Effector memory CD4-positive, alpha-beta T cell (primary cell): ENCODE results near the gene CCNY.

Experiments
- DNase-seq, 3 donors: peaks; one replicate each; pipeline ENCODE4 v3.0.0-alpha.2; 2020
- H3K27ac ChIP-seq: 2 replicates; pipeline ENCODE4 v1.7.0; 2013; ENCODE audit warnings: mild to moderate bottlenecking, low read length, moderate library complexity; ENCODE audit not compliant: insufficient read depth, poor library complexity, severe bottlenecking
- H3K27me3 ChIP-seq: replicated peaks from 2 replicates; pipeline ENCODE4 v1.7.0; 2013; ENCODE audit warnings: mild to moderate bottlenecking, low read length; ENCODE audit not compliant: insufficient read depth, control insufficient read depth, poor library complexity, severe bottlenecking
- H3K36me3 ChIP-seq: 2 replicates; pipeline ENCODE4 v1.7.0; 2013; ENCODE audit warnings: mild to moderate bottlenecking, low read length, moderate library complexity; ENCODE audit not compliant: control insufficient read depth, insufficient read depth
- H3K4me1 ChIP-seq: 2 replicates; pipeline ENCODE4 v1.7.0; 2013; ENCODE audit warnings: low read length, mild to moderate bottlenecking; ENCODE audit not compliant: control insufficient read depth, insufficient read depth, poor library complexity, severe bottlenecking
- H3K4me3 ChIP-seq: 2 replicates; pipeline ENCODE4 v1.7.0; 2013; ENCODE audit warnings: low read length, low read depth, mild to moderate bottlenecking; ENCODE audit not compliant: insufficient read depth, poor library complexity, severe bottlenecking
- H3K9me3 ChIP-seq: 2 replicates; pipeline ENCODE4 v1.7.0; 2013; ENCODE audit warnings: mild to moderate bottlenecking, low read length, moderate library complexity; ENCODE audit not compliant: control insufficient read depth

CCNY gene

DNA sequence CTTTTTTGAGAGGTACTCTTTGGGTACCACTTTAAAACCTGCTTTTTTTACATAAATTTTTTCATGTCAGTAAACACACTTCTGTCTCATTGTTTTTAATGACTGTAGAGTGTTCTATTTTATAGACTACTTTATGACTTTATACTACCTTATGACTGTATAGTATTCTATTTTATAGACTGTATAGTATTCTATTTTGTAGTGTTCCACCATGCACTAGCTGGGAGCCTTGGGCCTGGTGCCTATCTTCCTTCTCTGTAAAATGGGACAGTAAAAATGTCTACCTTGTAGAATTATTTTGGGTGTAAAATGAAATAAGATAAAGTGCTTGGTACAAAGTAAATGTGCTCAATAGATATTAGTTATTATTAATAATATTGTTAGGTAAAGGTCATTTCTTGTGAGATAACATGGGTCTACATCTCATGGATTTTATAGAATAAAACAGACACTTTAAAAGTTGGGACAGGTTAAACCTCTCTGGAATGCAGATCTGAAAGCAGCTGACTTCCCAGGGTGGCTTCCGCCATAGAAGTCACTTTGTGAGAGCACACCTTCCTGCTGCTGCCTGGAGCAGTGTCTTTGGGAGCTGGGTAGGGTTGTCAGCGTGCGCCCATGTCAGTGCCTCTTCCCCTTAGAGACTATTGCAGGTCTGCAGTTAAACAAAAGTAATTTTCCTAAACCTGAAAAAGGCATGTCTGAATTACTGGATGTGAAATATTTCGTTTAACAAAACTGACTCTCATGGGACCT, 31.0 kb downstream of the CCNY start:
- no peak for DNase-seq
- peaks cover 14% of the 10 kb centered on the region for H3K4me1 ChIP-seq
- no peaks in the 10 kb centered on the region for H3K27me3 ChIP-seq
- no peaks in the 10 kb centered on the region for H3K9me3 ChIP-seq
- H3K36me3 ChIP-seq, result no peaks in the 10 kb centered on the region
- H3K4me3 ChIP-seq, result no peak overlapping the region
- H3K27ac ChIP-seq, result no peak overlapping the region

GRCh38 chr10:35367982-35368381, 31.7 kb downstream of the CCNY start:
- Histone ChIP-seq H3K27ac (no peak overlapping the region), H3K27me3 (no peaks in the 10 kb centered on the region), H3K36me3 (no peaks in the 10 kb centered on the region), H3K4me1 (peaks cover 14% of the 10 kb centered on the region), H3K9me3 (no peaks in the 10 kb centered on the region), H3K4me3 (no peak overlapping the region)
- no peak for DNase-seq

- peaks cover 14% of the 10 kb centered on the region for H3K4me1 ChIP-seq
- no peak overlapping the region for H3K4me3 ChIP-seq
- DNase-seq, result no peak
- H3K27ac ChIP-seq, result no peak overlapping the region
- no peaks in the 10 kb centered on the region for H3K36me3 ChIP-seq
- no peaks in the 10 kb centered on the region for H3K27me3 ChIP-seq
- H3K9me3 ChIP-seq, result no peaks in the 10 kb centered on the region
Observed at GRCh38 chr10:35368485-35369048, 32.3 kb downstream of the CCNY start.

GRCh38 chr10:35369049-35369611, 32.8 kb downstream of the CCNY start:
- Histone ChIP-seq H3K27me3 (no peaks in the 10 kb centered on the region), H3K4me3 (no peak overlapping the region), H3K4me1 (peaks cover 17% of the 10 kb centered on the region), H3K27ac (no peak overlapping the region), H3K36me3 (no peaks in the 10 kb centered on the region), H3K9me3 (no peaks in the 10 kb centered on the region)
- no peak for DNase-seq

GRCh38 chr10:35371731-35372130, 35.4 kb downstream of the CCNY start:
- Histone ChIP-seq H3K36me3 (no peaks in the 10 kb centered on the region), H3K27ac (no peak overlapping the region), H3K4me3 (no peak overlapping the region), H3K27me3 (no peaks in the 10 kb centered on the region), H3K9me3 (no peaks in the 10 kb centered on the region), H3K4me1 (peaks cover 24% of the 10 kb centered on the region)
- no peak for DNase-seq

DNA sequence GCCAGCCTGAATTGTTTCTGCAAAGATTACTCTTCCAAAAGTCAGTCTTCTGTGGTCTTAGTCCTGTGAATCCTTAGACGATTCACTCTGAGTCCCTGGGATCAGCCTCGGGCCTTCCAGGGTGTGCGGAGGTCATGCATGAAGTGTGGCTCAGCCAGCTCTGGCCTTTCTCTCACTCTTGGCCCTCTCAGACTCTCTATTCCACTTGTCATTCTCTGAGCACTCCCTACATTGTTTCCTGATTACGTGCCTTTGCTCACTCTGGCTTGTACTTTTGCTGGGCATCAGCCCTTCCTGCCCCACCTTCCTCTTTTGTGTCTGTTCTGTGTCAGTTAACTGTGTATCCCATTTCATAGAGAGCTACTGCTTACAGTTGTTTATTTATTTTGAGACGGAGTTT, 36.0 kb downstream of the CCNY start:
- H3K4me1 ChIP-seq, result peaks cover 24% of the 10 kb centered on the region
- DNase-seq, result no peak

DNA sequence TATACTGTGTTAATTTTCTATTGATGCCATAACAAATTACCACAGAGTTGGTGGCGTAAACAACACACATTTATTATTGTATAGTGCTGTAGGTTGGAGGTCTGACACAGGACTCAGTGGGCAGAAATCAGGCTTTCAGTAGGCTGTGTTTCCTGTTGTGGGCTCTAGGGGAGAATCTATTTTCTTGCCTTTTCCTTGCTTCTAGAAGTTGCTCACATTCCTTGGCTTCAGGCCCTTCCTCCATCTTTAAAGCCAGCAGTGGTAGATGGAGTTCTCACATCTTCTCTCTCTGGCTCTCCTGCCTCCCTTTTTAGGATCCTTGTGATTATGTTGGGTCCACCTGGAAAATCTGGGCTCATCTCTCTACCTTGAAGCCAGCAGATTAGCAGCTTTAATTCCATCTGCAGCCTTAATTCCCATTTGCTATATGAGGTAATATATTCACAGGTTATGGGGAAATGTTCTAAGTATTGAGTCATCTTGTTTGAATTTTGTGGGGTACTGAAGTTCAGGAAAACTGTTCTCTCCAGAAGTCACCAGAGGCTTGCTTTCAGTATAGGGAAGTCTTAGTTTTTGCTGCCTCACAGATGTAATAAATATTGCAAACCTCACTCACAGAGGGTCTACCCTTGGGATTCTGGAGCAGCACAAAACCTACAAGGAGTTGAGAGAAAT, 38.9 kb downstream of the CCNY start:
- no peak overlapping the region for H3K27ac ChIP-seq

More for the DNA sequence above, 36.0 kb downstream of the CCNY start:
- Histone ChIP-seq H3K4me3 (no peak overlapping the region), H3K36me3 (no peaks in the 10 kb centered on the region), H3K9me3 (no peaks in the 10 kb centered on the region), H3K27ac (no peak overlapping the region), H3K27me3 (no peaks in the 10 kb centered on the region)

GRCh38 chr10:35377050-35377728, 40.9 kb downstream of the CCNY start:
- no peak overlapping the region for H3K4me3 ChIP-seq
- no peaks in the 10 kb centered on the region for H3K36me3 ChIP-seq
- H3K27ac ChIP-seq, result no peak overlapping the region
- H3K4me1 ChIP-seq, result peaks cover 31% of the 10 kb centered on the region
- H3K27me3 ChIP-seq, result no peaks in the 10 kb centered on the region
- H3K9me3 ChIP-seq, result no peaks in the 10 kb centered on the region
- DNase-seq, result no peak

More for the DNA sequence above, 38.9 kb downstream of the CCNY start:
- DNase-seq, result no peak
- Histone ChIP-seq H3K36me3 (no peaks in the 10 kb centered on the region), H3K9me3 (no peaks in the 10 kb centered on the region), H3K4me3 (no peak overlapping the region), H3K4me1 (peaks cover 31% of the 10 kb centered on the region), H3K27me3 (no peaks in the 10 kb centered on the region)

DNA sequence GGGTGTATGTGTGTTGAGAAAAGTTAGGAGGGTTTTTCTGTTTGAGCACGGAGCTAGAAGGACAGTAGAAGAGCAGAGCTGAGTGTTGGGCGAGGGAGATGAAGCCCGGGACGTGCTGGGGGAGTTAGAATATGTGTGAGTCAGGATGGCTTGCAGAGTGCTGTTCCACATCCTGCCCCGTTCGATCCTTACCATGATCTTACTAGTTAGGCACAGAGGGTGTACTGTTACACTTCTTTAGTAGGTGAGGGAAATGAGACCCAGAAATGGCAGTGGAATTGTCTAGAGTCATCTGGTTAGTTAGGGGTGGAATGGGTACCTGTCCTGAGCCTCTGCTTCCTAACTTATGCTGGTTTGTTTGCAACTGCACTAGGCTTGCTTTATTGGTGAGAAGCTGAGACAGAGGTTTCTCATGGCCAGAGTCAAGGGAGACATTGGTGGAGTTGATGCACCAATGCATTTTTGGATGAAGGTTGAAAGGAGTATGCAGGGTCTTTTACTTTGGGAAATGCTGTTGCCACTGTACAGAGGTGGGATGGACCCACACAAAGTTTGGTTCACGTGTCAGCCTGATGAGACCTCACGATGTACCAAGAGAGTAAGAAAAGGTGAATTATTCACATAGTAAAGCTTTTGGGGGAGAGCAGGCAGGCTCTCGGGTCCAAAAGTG, 42.4 kb downstream of the CCNY start:
- H3K36me3 ChIP-seq, result no peaks in the 10 kb centered on the region
- DNase-seq, result no peak
- no peak overlapping the region for H3K4me3 ChIP-seq
- peaks cover 31% of the 10 kb centered on the region for H3K4me1 ChIP-seq
- no peaks in the 10 kb centered on the region for H3K27me3 ChIP-seq
- no peak overlapping the region for H3K27ac ChIP-seq
- H3K9me3 ChIP-seq, result no peaks in the 10 kb centered on the region
